ENCODE measurements around the gene B4GALT6. TPM values are rescaled to one million over a fixed set of nuclear protein-coding genes. Genes with fewer than 3 reads are reported as not detected.

The B4GALT6 gene
- total RNA-seq, 1 experiment from 2014 or later, result 16.1 TPM

GRCh38 chr18:31722369-31722957, 38.1 kb upstream of the B4GALT6 start:
- ATAC-seq (peak; percentile 100), DNase-seq (ENCODE audit: low read depth, low spot score) (peak; percentile 66)
- CTCF ChIA-PET, result interaction anchor here (0.6 to 2.1 kb wide), 9 partner anchors 12 to 297 kb away, joined by 3 to 5 read pairs (median 3); no protein-coding TSS in a partner anchor
- intact Hi-C loops (cut with micrococcal nuclease), result loop anchor here (1.0 to 10.0 kb wide), 4 partner anchors 166 to 748 kb away; no protein-coding TSS in a partner anchor
- Histone ChIP-seq H3K9ac (ENCODE audit: low read length) (no peak overlapping the region), H3K9me2 (ENCODE audit: insufficient read depth) (no peaks in the 10 kb centered on the region), H4K20me1 (ENCODE audit: insufficient read depth) (no peaks in the 10 kb centered on the region), H2AFZ (ENCODE audit: low read depth, low read length, poor library complexity, severe bottlenecking) (peak overlapping the region; percentile 41), H3K4me3 (replicated peaks in 1 of 2; ENCODE audit: low read depth in 1 of 2, low read length in 2 of 2) (no peak overlapping the region), H3K36me3 (ENCODE audit: control insufficient read depth in 1 of 2, insufficient read depth in 2 of 2, low read length in 2 of 2) (no peaks in the 10 kb centered on the region), H3K4me2 (ENCODE audit: low read length) (no peak overlapping the region), H3K9me3 (ENCODE audit: control insufficient read depth in 1 of 2, insufficient read depth in 1 of 2, low read depth in 1 of 2, low read length in 2 of 2) (peaks cover 6 to 7% of the 10 kb centered on the region in 2 experiments; a peak in 2 of 4 replicates), H3K27me3 (ENCODE audit: insufficient read depth, low read length) (no peaks in the 10 kb centered on the region), H3K79me2 (ENCODE audit: insufficient read depth, low read length) (no peaks in the 10 kb centered on the region), H3K4me1 (ENCODE audit: control insufficient read depth in 1 of 2, insufficient read depth in 2 of 2, low read length in 2 of 2) (no peaks in the 10 kb centered on the region), H3K27ac (ENCODE audit: low read depth, low read length) (no peak overlapping the region)
- no TSS peak for BruUV-seq (replicated peaks)
- POLR2A ChIA-PET, result no interaction called here
- RAD21 ChIA-PET (ENCODE audit: low non-redundant PET in 1 of 2, low total read pairs in 2 of 2, uncharacterized antibody in 2 of 2, unreplicated experiment in 2 of 2), result no interaction called here
- TF ChIP-seq EZH2 (IDR thresholded peaks at IDR 0.05), result no peak
- no peak for TF ChIP-seq ZNF274 (IDR thresholded peaks at IDR 0.05; ENCODE audit: low read depth, low read length)
- TF ChIP-seq, protein P1, sequence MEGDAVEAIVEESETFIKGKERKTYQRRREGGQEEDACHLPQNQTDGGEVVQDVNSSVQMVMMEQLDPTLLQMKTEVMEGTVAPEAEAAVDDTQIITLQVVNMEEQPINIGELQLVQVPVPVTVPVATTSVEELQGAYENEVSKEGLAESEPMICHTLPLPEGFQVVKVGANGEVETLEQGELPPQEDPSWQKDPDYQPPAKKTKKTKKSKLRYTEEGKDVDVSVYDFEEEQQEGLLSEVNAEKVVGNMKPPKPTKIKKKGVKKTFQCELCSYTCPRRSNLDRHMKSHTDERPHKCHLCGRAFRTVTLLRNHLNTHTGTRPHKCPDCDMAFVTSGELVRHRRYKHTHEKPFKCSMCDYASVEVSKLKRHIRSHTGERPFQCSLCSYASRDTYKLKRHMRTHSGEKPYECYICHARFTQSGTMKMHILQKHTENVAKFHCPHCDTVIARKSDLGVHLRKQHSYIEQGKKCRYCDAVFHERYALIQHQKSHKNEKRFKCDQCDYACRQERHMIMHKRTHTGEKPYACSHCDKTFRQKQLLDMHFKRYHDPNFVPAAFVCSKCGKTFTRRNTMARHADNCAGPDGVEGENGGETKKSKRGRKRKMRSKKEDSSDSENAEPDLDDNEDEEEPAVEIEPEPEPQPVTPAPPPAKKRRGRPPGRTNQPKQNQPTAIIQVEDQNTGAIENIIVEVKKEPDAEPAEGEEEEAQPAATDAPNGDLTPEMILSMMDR (IDR thresholded peaks at IDR 0.05 in 2 of 3, conservative IDR thresholded peaks at IDR 0.05 in 1 of 3; ENCODE audit: borderline replicate concordance in 1 of 3, insufficient read depth in 1 of 3, low read depth in 2 of 3, low read length in 2 of 3), result peak; percentile 68 to 91 (median 89); a peak in 5 of 6 replicates
- no peak for TF ChIP-seq POLR2A (IDR thresholded peaks at IDR 0.05; ENCODE audit: borderline replicate concordance, extremely low read depth, insufficient read depth, insufficient read length)
- TF ChIP-seq RAD21 (IDR thresholded peaks at IDR 0.05; ENCODE audit: low read depth), result peak; percentile 82
- TF ChIP-seq YY1 (IDR thresholded peaks at IDR 0.05; ENCODE audit: extremely low read depth, insufficient replicate concordance, low read depth, low read length), result no peak
- no peak for TF ChIP-seq MAX (IDR thresholded peaks at IDR 0.05)
- no peak for TF ChIP-seq ZBTB33 (IDR thresholded peaks at IDR 0.05; ENCODE audit: extremely low read depth, insufficient replicate concordance, low read length)
- TF ChIP-seq EZH2phosphoT487 (IDR thresholded peaks at IDR 0.05; ENCODE audit: borderline replicate concordance), result no peak
- 0 out of 2 replicates have a peak, but pooled peaks have one; percentile 10 for TF ChIP-seq CBX3 (IDR thresholded peaks at IDR 0.05; ENCODE audit: low read depth)
